ENCODE measurements around the gene EN2.

DNA sequence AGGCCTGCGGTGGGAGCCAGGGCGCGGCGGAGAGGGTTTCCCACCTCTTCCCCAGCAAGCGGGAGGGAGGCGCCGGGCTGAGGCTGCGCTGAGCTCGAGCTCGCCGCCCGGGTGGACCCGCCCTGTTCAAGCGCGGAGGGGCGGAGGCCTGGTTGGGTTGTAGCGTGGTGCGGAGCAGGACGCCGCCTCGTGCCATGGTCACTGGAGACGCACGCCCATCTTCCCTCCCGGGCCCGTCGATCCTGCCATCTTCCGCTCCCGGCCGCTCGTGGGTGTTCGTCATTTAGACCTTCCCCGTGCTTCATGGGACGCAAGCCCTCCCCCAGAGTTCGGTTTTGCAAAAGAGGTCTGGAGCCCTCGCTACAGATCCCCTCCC is 9.3 kb upstream of the EN2 start:
- TF ChIP-seq CTCF (IDR thresholded peaks at IDR 0.05), result no peak
- TF ChIP-seq POLR2A (IDR thresholded peaks at IDR 0.05), result no peak
